Ramos (cell line): ENCODE measurements around the gene KRT27.
"Not testable (repeated sequence)": the region's sequence is repeated elsewhere in the genome, so short reads cannot be mapped to it uniquely, and the experiment has no call there.

Source experiments
- in situ Hi-C: fragments of 300-500 bp; cut with MboI; formaldehyde crosslinking; loops from one replicate; pipeline ENCODE4 v1.14.3; 2022; ENCODE audit warnings: low sequenced_read_pairs; ENCODE audit not compliant: unreplicated experiment

KRT27 gene

GRCh38 chr17:40782450-40782849 is at the start of gene KRT27:
TSS of gene KRT27 (minus strand) at chr17:40782550. CDS start at chr17:40782493, 57 bp downstream.
- in situ Hi-C loops = no loop called here

GRCh38 chr17:40830085-40830776 is 47.9 kb upstream of the KRT27 start:
- in situ Hi-C loops = loop anchor here (25.0 kb wide), 1 partner anchor 107 kb away; the partner anchor contains the start of gene KRT23

GRCh38 chr17:40828454-40829044 is 46.2 kb upstream of the KRT27 start:
- in situ Hi-C loops = loop anchor here (25.0 kb wide), 1 partner anchor 109 kb away; the partner anchor contains the start of gene KRT23

- in situ Hi-C loops = loop anchor here (25.0 kb wide), 1 partner anchor 109 kb away; the partner anchor contains the start of gene KRT23
Observed at GRCh38 chr17:40827746-40828453, 45.5 kb upstream of the KRT27 start.

- in situ Hi-C loops = loop anchor here (25.0 kb wide), 1 partner anchor 112 kb away; the partner anchor contains the start of gene KRT23
Observed at GRCh38 chr17:40825599-40825998, 43.2 kb upstream of the KRT27 start.

GRCh38 chr17:40824015-40824832 is 41.9 kb upstream of the KRT27 start:
- in situ Hi-C loops = no loop called here

- in situ Hi-C loops = no loop called here
Observed at GRCh38 chr17:40822132-40822812, 39.9 kb upstream of the KRT27 start, which contains the start of gene KRT10. TSS of gene KRT10 (minus strand) at chr17:40822614. CDS start at chr17:40822585, 29 bp downstream.

GRCh38 chr17:40821536-40821935 is 39.2 kb upstream of the KRT27 start:
- in situ Hi-C loops = no loop called here

- in situ Hi-C loops = no loop called here
Observed at GRCh38 chr17:40820228-40820838, 38.0 kb upstream of the KRT27 start.

- in situ Hi-C loops = no loop called here
Observed at GRCh38 chr17:40819528-40820125, 37.3 kb upstream of the KRT27 start.

GRCh38 chr17:40818733-40819527 is 36.6 kb upstream of the KRT27 start:
- in situ Hi-C loops = no loop called here

- in situ Hi-C loops = no loop called here
Observed at GRCh38 chr17:40818343-40818732, 36.0 kb upstream of the KRT27 start.

- in situ Hi-C loops = no loop called here
Observed at GRCh38 chr17:40817103-40817682, 34.8 kb upstream of the KRT27 start.

- in situ Hi-C loops = no loop called here
Observed at GRCh38 chr17:40816569-40816968, 34.2 kb upstream of the KRT27 start.

- in situ Hi-C loops = no loop called here
Observed at GRCh38 chr17:40815381-40815780, 33.0 kb upstream of the KRT27 start.

GRCh38 chr17:40814657-40815056 is 32.3 kb upstream of the KRT27 start:
- in situ Hi-C loops = not testable (repeated sequence)

GRCh38 chr17:40813804-40814203 is 31.5 kb upstream of the KRT27 start:
- in situ Hi-C loops = no loop called here

GRCh38 chr17:40812639-40813038 is 30.3 kb upstream of the KRT27 start:
- in situ Hi-C loops = no loop called here
